Fibroblast of pulmonary artery (primary cell): ENCODE measurements around the gene GALNT12.

Experiments
- DNase-seq: peaks from one replicate; pipeline ENCODE4 v3.0.0-alpha.2; 2010; ENCODE audit warnings: low read depth
- H3K4me3 ChIP-seq: replicated peaks from 2 replicates; pipeline ENCODE4 v1.5.1; 2011; ENCODE audit warnings: low read depth, mild to moderate bottlenecking, control low read depth, low read length, moderate library complexity
- TF ChIP-seq, protein P1 (sequence below): IDR thresholded peaks from 2 replicates; pipeline ENCODE4 v1.5.1; 2011; ENCODE audit warnings: mild to moderate bottlenecking, control low read depth, low read length, inconsistent platforms; ENCODE audit errors: missing control alignments

The GALNT12 gene

DNA sequence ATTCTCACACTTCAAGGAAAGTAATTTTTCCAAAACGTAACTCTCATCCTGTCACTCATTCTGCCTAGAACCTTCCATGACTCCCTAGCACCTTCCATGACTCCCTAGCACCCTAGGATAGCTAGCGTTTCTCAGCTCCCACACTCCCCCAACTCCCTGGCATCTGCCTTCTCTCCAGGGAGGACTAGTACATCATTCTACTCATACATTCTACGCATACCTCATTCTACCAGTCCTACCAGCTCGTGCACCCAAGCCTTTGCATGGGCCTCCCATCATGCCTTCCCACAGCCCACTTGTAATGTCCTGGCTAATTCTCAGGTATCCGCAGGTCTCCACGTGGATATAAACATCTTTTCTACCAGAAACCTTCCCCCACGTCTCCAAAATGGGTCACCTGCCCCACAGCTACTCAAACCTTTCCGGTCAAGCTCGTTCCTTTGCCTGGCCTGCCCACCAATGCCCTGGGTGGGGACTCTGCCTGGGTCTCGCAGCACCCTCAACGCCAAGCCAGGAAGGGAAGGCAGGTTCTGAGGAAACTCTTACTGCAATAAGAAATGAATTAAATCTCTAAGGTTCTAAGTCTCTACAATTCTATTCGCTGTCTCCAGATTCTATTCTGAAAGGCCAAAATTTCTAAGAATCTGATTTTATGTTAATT lies 12.0 kb upstream of the GALNT12 start:
- TF ChIP-seq, protein P1, sequence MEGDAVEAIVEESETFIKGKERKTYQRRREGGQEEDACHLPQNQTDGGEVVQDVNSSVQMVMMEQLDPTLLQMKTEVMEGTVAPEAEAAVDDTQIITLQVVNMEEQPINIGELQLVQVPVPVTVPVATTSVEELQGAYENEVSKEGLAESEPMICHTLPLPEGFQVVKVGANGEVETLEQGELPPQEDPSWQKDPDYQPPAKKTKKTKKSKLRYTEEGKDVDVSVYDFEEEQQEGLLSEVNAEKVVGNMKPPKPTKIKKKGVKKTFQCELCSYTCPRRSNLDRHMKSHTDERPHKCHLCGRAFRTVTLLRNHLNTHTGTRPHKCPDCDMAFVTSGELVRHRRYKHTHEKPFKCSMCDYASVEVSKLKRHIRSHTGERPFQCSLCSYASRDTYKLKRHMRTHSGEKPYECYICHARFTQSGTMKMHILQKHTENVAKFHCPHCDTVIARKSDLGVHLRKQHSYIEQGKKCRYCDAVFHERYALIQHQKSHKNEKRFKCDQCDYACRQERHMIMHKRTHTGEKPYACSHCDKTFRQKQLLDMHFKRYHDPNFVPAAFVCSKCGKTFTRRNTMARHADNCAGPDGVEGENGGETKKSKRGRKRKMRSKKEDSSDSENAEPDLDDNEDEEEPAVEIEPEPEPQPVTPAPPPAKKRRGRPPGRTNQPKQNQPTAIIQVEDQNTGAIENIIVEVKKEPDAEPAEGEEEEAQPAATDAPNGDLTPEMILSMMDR: no peak
- H3K4me3 ChIP-seq: peak overlapping the region; percentile 52
- DNase-seq: no peak

GRCh38 chr9:98795970-98796363 lies 11.5 kb upstream of the GALNT12 start:
- TF ChIP-seq, protein P1: no peak
- peak overlapping the region; percentile 52 for H3K4me3 ChIP-seq
- DNase-seq: no peak

- peak within 1 kb of the TSS; percentile 60 for H3K4me3 ChIP-seq
- TF ChIP-seq, protein P1: peak; percentile 3
- DNase-seq: peak; percentile 72
These were observed 10.9 kb upstream of the GALNT12 start, which contains the start of gene ANKS6 for GRCh38 chr9:98796364-98797101. Gene ANKS6 (minus strand): TSS chr9:98796555. CDS start chr9:98796491, 64 bp downstream.

GRCh38 chr9:98797491-98797890 lies 10.0 kb upstream of the GALNT12 start:
- H3K4me3 ChIP-seq: no peak overlapping the region
- no peak for DNase-seq
- TF ChIP-seq, protein P1: no peak

DNA sequence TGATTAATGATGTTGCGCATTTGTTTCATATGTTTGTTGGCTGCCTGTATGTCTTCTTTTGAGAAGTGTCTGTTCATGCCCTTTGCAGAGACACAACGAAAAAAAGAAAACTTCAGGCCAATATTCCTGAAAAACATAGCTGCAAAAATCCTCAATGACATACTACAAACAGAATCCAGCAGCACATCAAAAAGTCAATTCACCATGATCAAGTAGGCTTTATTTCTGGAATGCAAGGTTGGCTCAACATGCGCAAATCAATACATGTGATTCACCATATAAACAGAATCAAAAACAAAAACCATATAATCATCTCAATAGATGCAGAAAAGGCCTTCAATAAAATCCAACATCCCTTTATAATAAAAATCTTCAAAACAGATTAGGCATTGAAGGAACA lies 9.2 kb upstream of the GALNT12 start:
- TF ChIP-seq, protein P1: no peak
- no peak overlapping the region for H3K4me3 ChIP-seq
- no peak for DNase-seq

DNA sequence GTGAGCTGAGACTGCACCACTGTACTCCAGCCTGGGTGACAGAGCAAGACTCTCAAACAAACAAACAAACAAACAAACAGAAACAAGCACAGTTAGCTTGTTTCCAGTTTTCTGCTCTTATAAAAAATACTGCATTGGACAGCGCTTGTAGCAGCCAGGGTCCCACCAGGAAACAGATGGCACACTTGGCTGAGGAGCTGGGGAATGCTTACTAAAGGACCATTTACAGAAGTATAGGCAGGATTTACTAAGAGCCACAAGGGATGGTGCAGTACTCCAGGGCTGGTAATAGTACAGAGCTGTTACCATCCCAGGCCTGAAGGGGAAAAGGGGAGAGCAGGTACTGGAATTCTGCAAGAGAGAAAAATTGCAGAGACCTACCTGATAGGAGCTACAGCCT lies 5.9 kb upstream of the GALNT12 start:
- TF ChIP-seq, protein P1: no peak
- no peak for DNase-seq
- no peak overlapping the region for H3K4me3 ChIP-seq
